ENCODE results near the gene SFT2D1.

GRCh38 chr6:166381381-166381732 lies 39.0 kb upstream of the SFT2D1 start:
- TF ChIP-seq, protein P1, sequence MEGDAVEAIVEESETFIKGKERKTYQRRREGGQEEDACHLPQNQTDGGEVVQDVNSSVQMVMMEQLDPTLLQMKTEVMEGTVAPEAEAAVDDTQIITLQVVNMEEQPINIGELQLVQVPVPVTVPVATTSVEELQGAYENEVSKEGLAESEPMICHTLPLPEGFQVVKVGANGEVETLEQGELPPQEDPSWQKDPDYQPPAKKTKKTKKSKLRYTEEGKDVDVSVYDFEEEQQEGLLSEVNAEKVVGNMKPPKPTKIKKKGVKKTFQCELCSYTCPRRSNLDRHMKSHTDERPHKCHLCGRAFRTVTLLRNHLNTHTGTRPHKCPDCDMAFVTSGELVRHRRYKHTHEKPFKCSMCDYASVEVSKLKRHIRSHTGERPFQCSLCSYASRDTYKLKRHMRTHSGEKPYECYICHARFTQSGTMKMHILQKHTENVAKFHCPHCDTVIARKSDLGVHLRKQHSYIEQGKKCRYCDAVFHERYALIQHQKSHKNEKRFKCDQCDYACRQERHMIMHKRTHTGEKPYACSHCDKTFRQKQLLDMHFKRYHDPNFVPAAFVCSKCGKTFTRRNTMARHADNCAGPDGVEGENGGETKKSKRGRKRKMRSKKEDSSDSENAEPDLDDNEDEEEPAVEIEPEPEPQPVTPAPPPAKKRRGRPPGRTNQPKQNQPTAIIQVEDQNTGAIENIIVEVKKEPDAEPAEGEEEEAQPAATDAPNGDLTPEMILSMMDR (IDR thresholded peaks at IDR 0.05; ENCODE audit: low read length) = no peak
- TF ChIP-seq EZH2 (optimal IDR thresholded peaks at IDR 0.05; ENCODE audit: low read depth, low read length) = no peak
